Astrocyte (in vitro differentiated cells and primary cell): Measurements from ENCODE around the gene PRKCE. TPM values are rescaled to one million over a fixed set of nuclear protein-coding genes. Genes with fewer than 3 reads are reported as not detected.

ENCODE experiments used
- DNase-seq: peaks from one replicate; pipeline ENCODE4 v3.0.0-alpha.2; 2010; ENCODE audit warnings: low read depth
- FAIRE-seq: peaks from 2 replicates; lab custom pipeline; 2011; peaks lifted over from hg19 to GRCh38; lab: Jason Lieb, UNC
- H2AFZ ChIP-seq: 2 replicates; pipeline ENCODE4 v1.6.0; 2012; ENCODE audit warnings: low read depth, low read length, inconsistent platforms
- H3K27ac ChIP-seq: 2 replicates; pipeline ENCODE4 v1.5.1; 2011; ENCODE audit warnings: low read depth, low read length, inconsistent platforms
- H3K27me3 ChIP-seq: 2 replicates; pipeline ENCODE4 v1.6.0; 2011; ENCODE audit warnings: low read length, inconsistent platforms; ENCODE audit not compliant: insufficient read depth
- H3K36me3 ChIP-seq: 2 replicates; pipeline ENCODE4 v1.5.1; 2011; ENCODE audit warnings: low read length, inconsistent platforms; ENCODE audit not compliant: insufficient read depth
- H3K4me1 ChIP-seq: 2 replicates; pipeline ENCODE4 v1.5.1; 2011; ENCODE audit warnings: low read length, inconsistent platforms; ENCODE audit not compliant: insufficient read depth
- H3K4me2 ChIP-seq: 2 replicates; pipeline ENCODE4 v1.6.0; 2012; ENCODE audit warnings: low read length, inconsistent platforms
- H3K4me3 ChIP-seq: 2 replicates; pipeline ENCODE4 v1.5.1; 2011; ENCODE audit warnings: low read depth, mild to moderate bottlenecking, low read length, inconsistent platforms; ENCODE audit not compliant: insufficient read depth
- H3K79me2 ChIP-seq: 2 replicates; pipeline ENCODE4 v1.6.0; 2012; ENCODE audit warnings: mild to moderate bottlenecking, low read length, inconsistent platforms; ENCODE audit not compliant: insufficient read depth
- H3K9ac ChIP-seq: 2 replicates; pipeline ENCODE4 v1.6.0; 2012; ENCODE audit warnings: mild to moderate bottlenecking, low read length, inconsistent platforms
- H3K9me3 ChIP-seq: 2 replicates; pipeline ENCODE4 v1.5.1; 2012; ENCODE audit warnings: low read depth, mild to moderate bottlenecking, low read length, inconsistent platforms; ENCODE audit not compliant: insufficient read depth
- H4K20me1 ChIP-seq: 2 replicates; pipeline ENCODE4 v1.6.0; 2012; ENCODE audit warnings: low read length, inconsistent platforms; ENCODE audit not compliant: insufficient read depth
- H3K27ac Mint-ChIP-seq: one replicate; pipeline ENCODE4 v1.8.0; 2021; ENCODE audit warnings: mild to moderate bottlenecking, mixed read lengths; ENCODE audit not compliant: unreplicated experiment
- H3K27me3 Mint-ChIP-seq: one replicate; pipeline ENCODE4 v1.8.0; 2021; ENCODE audit warnings: low read depth, mixed read lengths; ENCODE audit not compliant: unreplicated experiment
- H3K36me3 Mint-ChIP-seq: one replicate; pipeline ENCODE4 v1.8.0; 2021; ENCODE audit warnings: low read depth, mixed read lengths; ENCODE audit not compliant: unreplicated experiment
- H3K4me1 Mint-ChIP-seq: one replicate; pipeline ENCODE4 v1.8.0; 2021; ENCODE audit warnings: low read depth, mixed read lengths; ENCODE audit not compliant: unreplicated experiment
- H3K4me3 Mint-ChIP-seq: one replicate; pipeline ENCODE4 v1.8.0; 2021; ENCODE audit warnings: mild to moderate bottlenecking, moderate library complexity, mixed read lengths; ENCODE audit not compliant: unreplicated experiment
- H3K9me3 Mint-ChIP-seq: one replicate; pipeline ENCODE4 v1.8.0; 2021; ENCODE audit warnings: mild to moderate bottlenecking, mixed read lengths; ENCODE audit not compliant: unreplicated experiment
- CTCF ChIP-seq: IDR thresholded peaks from 2 replicates; pipeline ENCODE4 v1.5.1; 2011; ENCODE audit warnings: low read depth, mild to moderate bottlenecking, inconsistent platforms, low read length, moderate library complexity; ENCODE audit not compliant: insufficient read depth
- EZH2 ChIP-seq: IDR thresholded peaks from 2 replicates; pipeline ENCODE4 v1.6.1; 2012; ENCODE audit warnings: mild to moderate bottlenecking, low read length, inconsistent platforms; ENCODE audit not compliant: insufficient read depth
- total RNA-seq: library from RNA; stranded (reverse); gene quantifications from 2 replicates; pipeline ENCODE4 v1.2.1, GENCODE V29; 2021

Gene PRKCE
- total RNA-seq, 1 donor from 2014 or later = 12.8 TPM

- H3K4me3 Mint-ChIP-seq = no peak overlapping the region
- H3K9ac ChIP-seq = no peak overlapping the region
- peaks cover 6% of the 10 kb centered on the region for H3K4me1 Mint-ChIP-seq
- TF ChIP-seq CTCF (no peak), EZH2 (no peak)
- FAIRE-seq = no peak
- peaks cover 6% of the 10 kb centered on the region for H3K27me3 Mint-ChIP-seq
- H3K4me2 ChIP-seq = peak overlapping the region; percentile 14
- peaks cover 8% of the 10 kb centered on the region for H4K20me1 ChIP-seq
- H3K27me3 ChIP-seq = no peaks in the 10 kb centered on the region
- peaks cover 5% of the 10 kb centered on the region for H3K36me3 Mint-ChIP-seq
- H3K27ac Mint-ChIP-seq = no peak overlapping the region
- no peaks in the 10 kb centered on the region for H3K9me3 Mint-ChIP-seq
- no peaks in the 10 kb centered on the region for H3K9me3 ChIP-seq
- no peak for DNase-seq
- no peak overlapping the region for H3K27ac ChIP-seq
- no peak overlapping the region for H3K4me3 ChIP-seq
- H2AFZ ChIP-seq = no peak overlapping the region
- H3K4me1 ChIP-seq = peaks cover 11% of the 10 kb centered on the region
- H3K79me2 ChIP-seq = no peaks in the 10 kb centered on the region
- no peaks in the 10 kb centered on the region for H3K36me3 ChIP-seq
Observed at GRCh38 chr2:45929674-45930395, 278.4 kb downstream of the PRKCE start.

DNA sequence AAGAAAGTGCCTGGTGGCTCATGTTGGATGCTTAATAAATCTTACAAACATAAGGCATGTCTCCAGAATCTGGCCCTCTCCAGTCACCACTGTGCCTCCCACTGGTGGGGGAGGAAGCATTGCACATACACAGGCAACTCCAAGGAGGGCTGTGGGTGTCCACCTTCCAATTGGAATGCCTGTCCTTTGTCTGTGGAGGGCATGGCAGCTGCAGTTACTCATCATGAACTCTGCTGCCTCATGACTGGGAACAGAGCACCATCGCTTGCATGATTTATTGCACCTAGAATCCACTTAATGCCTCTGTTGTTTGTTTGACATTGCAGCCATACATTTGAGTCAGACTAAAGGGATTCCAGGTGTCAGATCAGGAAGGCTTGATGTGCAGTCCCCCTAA, 278.9 kb downstream of the PRKCE start:
- H3K27me3 ChIP-seq = no peaks in the 10 kb centered on the region
- no peak overlapping the region for H2AFZ ChIP-seq
- Mint-ChIP-seq H3K9me3 (no peaks in the 10 kb centered on the region), H3K4me3 (no peak overlapping the region), H3K4me1 (peaks cover 6% of the 10 kb centered on the region), H3K27ac (no peak overlapping the region), H3K36me3 (peaks cover 5% of the 10 kb centered on the region), H3K27me3 (peaks cover 6% of the 10 kb centered on the region)
- TF ChIP-seq CTCF = no peak
- no peak for TF ChIP-seq EZH2
- no peak for FAIRE-seq
- peaks cover 11% of the 10 kb centered on the region for H3K4me1 ChIP-seq
- peak; percentile 81 for DNase-seq
- H3K4me3 ChIP-seq = no peak overlapping the region
- peaks cover 8% of the 10 kb centered on the region for H4K20me1 ChIP-seq
- no peaks in the 10 kb centered on the region for H3K36me3 ChIP-seq
- H3K9ac ChIP-seq = no peak overlapping the region
- H3K4me2 ChIP-seq = peak overlapping the region; percentile 14
- no peaks in the 10 kb centered on the region for H3K79me2 ChIP-seq
- no peaks in the 10 kb centered on the region for H3K9me3 ChIP-seq
- no peak overlapping the region for H3K27ac ChIP-seq
